ENCODE results near the gene SORCS1.

Gene SORCS1

DNA sequence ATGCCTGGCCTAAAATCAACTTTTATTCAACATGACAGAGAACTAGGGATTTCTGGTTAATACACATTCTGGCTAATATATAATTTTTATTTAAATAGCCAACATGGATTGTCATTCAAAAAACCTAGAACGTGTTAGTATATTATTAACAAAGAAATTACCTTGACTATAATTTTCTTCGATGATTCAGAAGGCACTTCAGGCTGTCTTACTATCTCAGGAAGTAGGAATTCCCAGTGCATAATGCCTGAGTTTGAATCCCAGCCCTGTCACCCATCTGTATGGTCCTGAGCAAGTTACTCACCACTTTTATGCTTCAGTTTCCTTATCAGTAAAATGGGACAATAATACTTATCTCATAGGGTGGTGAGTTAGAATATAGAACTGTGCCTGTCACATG lies 106.2 kb downstream of the SORCS1 start:
- DNase-seq (ENCODE audit: extremely low read depth, low read depth) = no peak
- H3K4me3 ChIP-seq (replicated peaks; ENCODE audit: low read depth, low read length) = no peak overlapping the region
- TF ChIP-seq, protein P1, sequence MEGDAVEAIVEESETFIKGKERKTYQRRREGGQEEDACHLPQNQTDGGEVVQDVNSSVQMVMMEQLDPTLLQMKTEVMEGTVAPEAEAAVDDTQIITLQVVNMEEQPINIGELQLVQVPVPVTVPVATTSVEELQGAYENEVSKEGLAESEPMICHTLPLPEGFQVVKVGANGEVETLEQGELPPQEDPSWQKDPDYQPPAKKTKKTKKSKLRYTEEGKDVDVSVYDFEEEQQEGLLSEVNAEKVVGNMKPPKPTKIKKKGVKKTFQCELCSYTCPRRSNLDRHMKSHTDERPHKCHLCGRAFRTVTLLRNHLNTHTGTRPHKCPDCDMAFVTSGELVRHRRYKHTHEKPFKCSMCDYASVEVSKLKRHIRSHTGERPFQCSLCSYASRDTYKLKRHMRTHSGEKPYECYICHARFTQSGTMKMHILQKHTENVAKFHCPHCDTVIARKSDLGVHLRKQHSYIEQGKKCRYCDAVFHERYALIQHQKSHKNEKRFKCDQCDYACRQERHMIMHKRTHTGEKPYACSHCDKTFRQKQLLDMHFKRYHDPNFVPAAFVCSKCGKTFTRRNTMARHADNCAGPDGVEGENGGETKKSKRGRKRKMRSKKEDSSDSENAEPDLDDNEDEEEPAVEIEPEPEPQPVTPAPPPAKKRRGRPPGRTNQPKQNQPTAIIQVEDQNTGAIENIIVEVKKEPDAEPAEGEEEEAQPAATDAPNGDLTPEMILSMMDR (IDR thresholded peaks at IDR 0.05; ENCODE audit: low read depth, low read length, missing control alignments) = no peak

DNA sequence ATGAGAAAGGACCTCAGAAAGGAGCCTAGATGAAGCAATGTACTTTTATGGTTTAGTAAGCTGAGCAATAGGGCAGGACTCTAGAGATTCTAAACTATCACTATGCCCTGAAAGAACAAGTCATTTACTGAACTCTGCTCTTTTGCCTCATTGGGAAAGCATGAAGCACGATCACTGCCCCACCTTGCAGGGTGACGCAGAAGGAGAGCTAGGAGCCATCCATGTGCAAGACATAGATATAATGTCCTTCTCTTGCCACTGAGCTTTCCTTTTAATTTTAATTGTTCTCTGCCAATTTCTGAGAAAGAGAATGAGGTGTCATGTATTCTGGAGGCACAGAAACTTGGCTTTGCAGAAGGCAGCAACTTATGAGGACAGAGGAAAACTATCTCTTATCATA lies 108.3 kb downstream of the SORCS1 start:
- TF ChIP-seq, protein P1 (IDR thresholded peaks at IDR 0.05; ENCODE audit: low read depth, low read length, missing control alignments) = no peak
- H3K4me3 ChIP-seq (replicated peaks; ENCODE audit: low read depth, low read length) = no peak overlapping the region
- no peak for DNase-seq (ENCODE audit: extremely low read depth, low read depth)

DNA sequence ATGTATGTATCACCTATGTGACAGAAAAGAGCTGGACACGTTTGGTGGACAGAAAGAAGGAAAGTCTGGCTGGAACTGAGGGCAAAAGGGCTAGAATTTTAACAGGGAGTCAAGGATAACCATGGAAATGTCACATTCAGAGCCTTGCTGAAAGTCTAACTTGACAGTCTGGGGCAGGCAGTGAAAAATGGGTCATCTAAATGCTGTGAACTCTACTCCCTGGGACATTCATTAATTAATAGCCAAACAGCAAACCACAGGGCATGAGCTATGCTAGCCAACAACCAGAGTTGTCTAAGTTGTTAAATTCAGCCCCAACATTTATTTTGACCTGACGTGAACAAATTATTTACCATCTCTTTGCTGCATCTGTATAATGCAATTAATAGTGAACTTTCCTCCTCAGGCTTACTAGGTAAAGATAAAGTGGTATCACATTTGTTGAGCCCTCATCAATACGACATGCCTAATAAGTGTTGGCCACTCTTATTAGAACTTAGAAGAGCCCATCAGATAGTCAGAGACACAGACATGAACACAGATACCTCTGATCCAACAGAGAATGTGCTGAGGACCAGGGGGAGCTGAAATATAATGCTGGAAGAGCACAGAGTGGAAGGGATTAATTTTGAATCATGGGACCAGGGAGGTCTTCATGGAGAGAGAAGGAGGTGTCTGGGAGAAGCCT lies 109.9 kb downstream of the SORCS1 start:
- no peak overlapping the region for H3K4me3 ChIP-seq (replicated peaks; ENCODE audit: low read depth, low read length)
- TF ChIP-seq, protein P1 (IDR thresholded peaks at IDR 0.05; ENCODE audit: low read depth, low read length, missing control alignments) = no peak
- no peak for DNase-seq (ENCODE audit: extremely low read depth, low read depth)

DNA sequence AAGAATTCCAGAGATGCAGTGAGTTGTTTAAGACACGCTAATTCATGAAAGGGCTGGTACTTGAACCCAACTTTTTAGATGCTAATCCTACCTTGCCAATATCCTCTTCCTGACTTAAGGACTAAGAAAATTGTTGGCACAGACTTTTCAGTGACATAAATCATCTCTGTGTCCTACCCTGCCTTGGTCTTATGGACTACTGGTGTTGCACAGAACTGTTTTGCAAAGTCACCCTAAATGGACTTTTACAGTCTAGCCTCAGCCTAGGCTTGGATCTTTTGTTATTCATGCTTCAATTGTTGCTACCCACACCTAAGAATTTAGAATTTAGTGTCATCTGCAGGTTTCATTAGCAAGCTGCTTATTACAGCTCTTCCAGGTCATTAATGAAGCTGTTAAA lies 112.7 kb downstream of the SORCS1 start:
- no peak for DNase-seq (ENCODE audit: extremely low read depth, low read depth)
- TF ChIP-seq, protein P1 (IDR thresholded peaks at IDR 0.05; ENCODE audit: low read depth, low read length, missing control alignments) = no peak
- H3K4me3 ChIP-seq (replicated peaks; ENCODE audit: low read depth, low read length) = no peak overlapping the region

DNA sequence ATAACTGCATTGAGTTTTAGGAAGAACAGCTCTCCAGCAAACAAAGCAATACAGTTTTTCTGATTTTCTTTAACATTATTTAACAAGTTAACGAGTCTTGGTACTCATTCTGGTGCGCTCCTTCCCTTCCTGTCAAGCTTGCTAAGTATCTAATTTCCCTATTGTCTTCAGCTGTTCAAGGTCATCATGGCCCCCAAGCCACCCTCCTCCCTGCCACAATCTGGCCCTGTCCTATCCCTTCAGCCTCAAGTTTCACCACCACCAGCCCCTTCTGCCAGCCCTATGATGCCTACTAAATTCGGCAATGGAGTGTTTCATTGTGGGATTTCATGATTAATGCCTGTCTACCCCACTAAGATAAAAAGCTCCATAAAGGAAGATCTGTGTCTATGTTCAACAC lies 121.0 kb downstream of the SORCS1 start:
- TF ChIP-seq, protein P1 (IDR thresholded peaks at IDR 0.05; ENCODE audit: low read depth, low read length, missing control alignments) = no peak
- H3K4me3 ChIP-seq (replicated peaks; ENCODE audit: low read depth, low read length) = no peak overlapping the region
- no peak for DNase-seq (ENCODE audit: extremely low read depth, low read depth)

DNA sequence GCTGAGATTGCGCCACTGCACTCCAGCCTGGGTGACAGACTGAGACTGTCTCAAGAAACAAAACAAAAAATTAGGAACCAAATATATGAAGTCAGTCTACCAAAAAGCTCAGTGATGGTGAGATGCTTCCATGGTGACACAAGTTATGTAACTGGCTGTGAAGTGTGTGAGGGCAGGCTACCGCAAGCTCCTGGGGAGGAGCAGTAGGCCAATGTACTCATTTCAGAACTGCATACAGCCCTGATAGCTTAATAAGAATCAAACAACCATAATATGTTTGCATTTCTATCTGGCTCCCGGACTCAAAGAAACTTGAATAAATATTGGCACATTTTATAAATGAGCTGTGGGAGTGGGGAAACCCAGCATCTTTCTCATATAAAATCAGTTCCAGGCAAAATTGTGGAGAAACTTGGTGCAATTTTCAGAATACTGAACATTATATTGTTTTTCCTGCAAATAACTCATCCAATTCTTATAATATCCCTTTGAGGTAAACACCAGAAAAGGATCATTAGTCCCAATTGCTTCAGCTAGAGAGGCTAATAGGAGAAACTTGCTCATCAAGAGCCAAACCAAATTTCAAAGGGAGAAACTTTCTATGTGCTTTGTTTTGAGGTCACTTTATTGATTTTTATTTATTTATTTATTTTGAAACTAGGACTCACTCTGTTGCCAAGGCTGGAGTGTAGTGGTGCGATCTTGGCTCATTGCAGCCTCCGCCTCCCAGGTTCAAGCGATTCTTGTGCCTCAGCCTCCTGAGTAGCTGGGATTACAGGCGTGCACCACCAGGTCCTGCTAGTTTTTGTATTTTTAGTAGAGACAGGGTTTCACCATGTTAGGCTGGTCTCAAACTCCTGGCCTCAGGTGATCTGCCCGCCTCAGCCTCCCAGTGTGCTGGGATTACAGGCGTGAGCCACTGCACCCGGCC lies 127.0 kb downstream of the SORCS1 start:
- no peak overlapping the region for H3K4me3 ChIP-seq (replicated peaks; ENCODE audit: low read depth, low read length)
- TF ChIP-seq, protein P1 (IDR thresholded peaks at IDR 0.05; ENCODE audit: low read depth, low read length, missing control alignments) = no peak
- DNase-seq (ENCODE audit: extremely low read depth, low read depth) = no peak
